PC-9 (cell line): Measurements from ENCODE around the gene DUSP22. TPM values are rescaled to one million over a fixed set of nuclear protein-coding genes. Genes with fewer than 3 reads are reported as not detected.

Source experiments
- BruUV-seq: library from RNA; stranded (reverse); fragments of 400-500 nt; replicated peaks from 2 replicates; lab custom pipeline; 2021; lab: Mats Ljungman, UMichigan
- CTCF ChIA-PET: fragments of 300-600 bp; sonication (Branson Sonifier 250); formaldehyde crosslinking; loops from one replicate; lab custom pipeline; 2022; ENCODE audit warnings: antibody characterized with exemption; lab: Charles Lee
- POLR2A ChIA-PET: fragments of 300-600 bp; sonication (Branson Sonifier 250); formaldehyde crosslinking; loops from one replicate; lab custom pipeline; 2022; ENCODE audit warnings: antibody characterized with exemption; ENCODE audit not compliant: unreplicated experiment; lab: Charles Lee
- DNase-seq, 2 experiments: peaks; one replicate each; pipeline versions ENCODE4 v3.0.0 to v3.0.0-alpha.2; 2015 to 2022; ENCODE audit warnings: mixed read lengths in 1 of 2
- H2AFZ ChIP-seq: fragments of 200-600 bp; sonication (generic); 2 replicates; pipeline ENCODE4 v1.8.1; 2017; ENCODE audit warnings: antibody characterized with exemption
- H3F3A ChIP-seq: fragments of 200-600 bp; sonication (generic); 2 replicates; pipeline ENCODE4 v1.8.1; 2017; ENCODE audit warnings: antibody characterized with exemption, mild to moderate bottlenecking, low read depth; ENCODE audit not compliant: insufficient read depth
- H3K27ac ChIP-seq: fragments of 200-600 bp; sonication (generic); 2 replicates; pipeline ENCODE4 v1.6.1; 2016; ENCODE audit warnings: mixed run types
- H3K27me3 ChIP-seq: fragments of 200-600 bp; sonication (generic); 2 replicates; pipeline ENCODE4 v1.6.1; 2016; ENCODE audit warnings: low read depth, mixed run types; ENCODE audit not compliant: insufficient read depth
- H3K36me3 ChIP-seq: fragments of 200-600 bp; sonication (generic); 2 replicates; pipeline ENCODE4 v1.6.1; 2016; ENCODE audit warnings: low read depth, mixed run types
- H3K4me1 ChIP-seq: fragments of 200-600 bp; sonication (generic); replicated peaks from 2 replicates; pipeline ENCODE4 v1.6.1; 2016; ENCODE audit warnings: mixed run types; ENCODE audit not compliant: insufficient read depth
- H3K4me2 ChIP-seq: fragments of 200-600 bp; sonication (generic); 2 replicates; pipeline ENCODE4 v1.6.1; 2017; ENCODE audit warnings: mixed run types
- H3K4me3 ChIP-seq: fragments of 200-600 bp; sonication (generic); 2 replicates; pipeline ENCODE4 v1.6.1; 2016; ENCODE audit warnings: mixed run types
- H3K79me2 ChIP-seq: fragments of 200-600 bp; sonication (generic); 2 replicates; pipeline ENCODE4 v1.6.1; 2017; ENCODE audit warnings: low read depth, mixed run types
- H3K9me2 ChIP-seq: fragments of 200-600 bp; sonication (generic); 2 replicates; pipeline ENCODE4 v1.8.1; 2017; ENCODE audit warnings: mild to moderate bottlenecking; ENCODE audit not compliant: insufficient read depth
- H3K9me3 ChIP-seq: fragments of 200-600 bp; sonication (generic); 2 replicates; pipeline ENCODE4 v1.8.1; 2016; ENCODE audit warnings: low read depth; ENCODE audit not compliant: insufficient read depth
- H4K20me1 ChIP-seq: fragments of 200-600 bp; sonication (generic); 2 replicates; pipeline ENCODE4 v1.8.1; 2017; ENCODE audit not compliant: insufficient read depth
- EZH2 ChIP-seq: fragments of 200-600 bp; sonication (generic); IDR thresholded peaks from 2 replicates; pipeline ENCODE4 v1.8.0; 2017; ENCODE audit warnings: antibody characterized with exemption, low read depth
- intact Hi-C: fragments of 100-400 bp; cut with micrococcal nuclease; formaldehyde crosslinking; loops from one replicate; pipeline ENCODE4 v1.10.0; 2022; ENCODE audit not compliant: unreplicated experiment
- total RNA-seq: library from RNA; stranded (reverse); gene quantifications from 2 replicates; pipeline ENCODE4 v1.2.3, GENCODE V29; 2021
- TF ChIP-seq, protein P1 (sequence below): fragments of 200-600 bp; sonication (generic); conservative IDR thresholded peaks from 2 replicates; pipeline ENCODE4 v1.6.1; 2017; ENCODE audit warnings: mixed run types, antibody characterized with exemption, mild to moderate bottlenecking, moderate library complexity

DUSP22 gene
- total RNA-seq, 1 experiment from 2014 or later = 25.5 TPM

DNA sequence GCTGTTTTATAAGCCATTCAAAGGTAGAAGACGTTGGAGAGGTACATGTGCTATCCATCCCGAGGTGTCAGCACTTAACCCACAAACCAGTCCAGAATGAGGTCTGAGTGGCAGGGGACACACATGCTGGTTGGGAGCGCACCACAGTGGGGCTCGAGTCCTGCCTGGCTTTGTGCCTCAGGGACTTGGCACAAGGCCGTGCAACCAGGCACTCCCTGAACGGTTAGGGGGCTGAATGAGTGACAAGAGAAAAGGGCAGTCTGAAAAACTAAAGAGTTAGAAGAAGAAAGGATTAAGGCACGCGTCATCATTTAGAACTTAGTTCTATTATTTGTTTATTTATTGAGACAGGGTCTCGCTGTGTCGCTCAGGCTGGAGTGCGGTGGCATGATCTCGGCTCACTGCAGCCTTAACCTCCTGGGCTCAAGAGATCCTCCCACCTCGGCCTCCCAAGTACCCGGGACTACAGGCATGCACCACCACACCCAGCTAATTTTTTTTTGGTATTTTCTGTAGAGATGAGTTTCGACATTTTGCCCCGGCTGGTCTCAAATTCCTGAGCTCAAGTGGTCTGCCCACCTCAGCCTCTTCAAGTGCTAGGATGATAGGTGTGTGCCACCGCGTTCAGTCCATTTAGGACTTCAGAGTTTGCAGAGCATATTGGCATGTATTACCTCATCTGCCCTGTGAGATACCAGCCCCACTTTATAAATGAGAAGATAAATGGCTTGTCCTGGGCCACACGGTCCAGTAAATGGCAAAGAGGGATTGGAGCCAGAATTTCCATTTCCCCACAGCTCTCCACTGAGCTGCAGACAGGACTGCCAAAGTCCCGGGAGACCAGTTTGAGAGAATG is 51.9 kb downstream of the DUSP22 start:
- Histone ChIP-seq H3K4me1 (no peaks in the 10 kb centered on the region), H3K36me3 (no peaks in the 10 kb centered on the region), H3K27me3 (peaks cover 81% of the 10 kb centered on the region), H3K79me2 (no peaks in the 10 kb centered on the region), H3K27ac (no peak overlapping the region), H3K9me2 (no peaks in the 10 kb centered on the region), H2AFZ (no peak overlapping the region), H3K4me2 (no peak overlapping the region), H3K9me3 (no peaks in the 10 kb centered on the region), H4K20me1 (no peaks in the 10 kb centered on the region; the same call in 1 of the 2 replicates), H3F3A (no peaks in the 10 kb centered on the region), H3K4me3 (no peak overlapping the region)
- TF ChIP-seq, protein P1, sequence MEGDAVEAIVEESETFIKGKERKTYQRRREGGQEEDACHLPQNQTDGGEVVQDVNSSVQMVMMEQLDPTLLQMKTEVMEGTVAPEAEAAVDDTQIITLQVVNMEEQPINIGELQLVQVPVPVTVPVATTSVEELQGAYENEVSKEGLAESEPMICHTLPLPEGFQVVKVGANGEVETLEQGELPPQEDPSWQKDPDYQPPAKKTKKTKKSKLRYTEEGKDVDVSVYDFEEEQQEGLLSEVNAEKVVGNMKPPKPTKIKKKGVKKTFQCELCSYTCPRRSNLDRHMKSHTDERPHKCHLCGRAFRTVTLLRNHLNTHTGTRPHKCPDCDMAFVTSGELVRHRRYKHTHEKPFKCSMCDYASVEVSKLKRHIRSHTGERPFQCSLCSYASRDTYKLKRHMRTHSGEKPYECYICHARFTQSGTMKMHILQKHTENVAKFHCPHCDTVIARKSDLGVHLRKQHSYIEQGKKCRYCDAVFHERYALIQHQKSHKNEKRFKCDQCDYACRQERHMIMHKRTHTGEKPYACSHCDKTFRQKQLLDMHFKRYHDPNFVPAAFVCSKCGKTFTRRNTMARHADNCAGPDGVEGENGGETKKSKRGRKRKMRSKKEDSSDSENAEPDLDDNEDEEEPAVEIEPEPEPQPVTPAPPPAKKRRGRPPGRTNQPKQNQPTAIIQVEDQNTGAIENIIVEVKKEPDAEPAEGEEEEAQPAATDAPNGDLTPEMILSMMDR = no peak
- no peak for TF ChIP-seq EZH2
- POLR2A ChIA-PET = no interaction called here
- no peak for DNase-seq
- no TSS peak for BruUV-seq
- intact Hi-C loops = no loop called here
- CTCF ChIA-PET = interaction anchor here (0.6 kb wide), 1 partner anchor 9 kb away, joined by 4 read pairs; no protein-coding TSS in a partner anchor

DNA sequence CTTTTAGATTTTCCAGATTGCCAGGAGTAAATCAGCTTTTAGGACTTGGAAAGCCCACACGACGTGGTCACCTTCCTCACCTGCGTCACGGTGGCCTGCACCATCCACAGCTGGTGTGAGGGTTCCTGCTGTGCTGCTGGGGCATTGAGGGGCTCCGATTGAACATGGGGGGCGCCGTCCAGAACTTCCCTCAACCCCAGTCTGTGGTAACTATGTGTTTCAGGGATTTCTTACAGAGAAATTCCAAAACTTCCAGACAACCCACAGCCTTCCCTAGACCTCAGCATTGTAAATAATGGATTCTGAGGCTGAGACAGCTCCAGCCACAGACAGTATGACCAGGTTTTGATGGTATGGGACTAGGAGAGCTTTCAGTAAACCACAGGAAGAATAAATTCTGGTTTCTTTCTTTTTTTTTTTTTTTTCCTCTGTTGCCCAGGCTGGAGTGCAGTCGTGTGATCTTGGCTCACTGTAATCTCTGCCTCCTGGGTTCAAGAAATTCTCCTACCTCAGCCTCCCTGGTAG is 52.6 kb downstream of the DUSP22 start:
- Histone ChIP-seq H4K20me1 (no peaks in the 10 kb centered on the region; the same call in 1 of the 2 replicates), H3K4me2 (no peak overlapping the region), H3K4me3 (no peak overlapping the region), H3K27me3 (peaks cover 84% of the 10 kb centered on the region), H3K36me3 (no peaks in the 10 kb centered on the region), H2AFZ (no peak overlapping the region), H3K9me2 (no peaks in the 10 kb centered on the region), H3K27ac (no peak overlapping the region), H3K9me3 (no peaks in the 10 kb centered on the region), H3F3A (no peaks in the 10 kb centered on the region), H3K4me1 (no peaks in the 10 kb centered on the region), H3K79me2 (no peaks in the 10 kb centered on the region)
- POLR2A ChIA-PET = no interaction called here
- intact Hi-C loops = no loop called here
- no peak for TF ChIP-seq EZH2
- TF ChIP-seq, protein P1 = no peak
- DNase-seq = no peak
- no TSS peak for BruUV-seq
- CTCF ChIA-PET = interaction anchor here (0.6 kb wide), 1 partner anchor 8 kb away, joined by 4 read pairs; no protein-coding TSS in a partner anchor

DNA sequence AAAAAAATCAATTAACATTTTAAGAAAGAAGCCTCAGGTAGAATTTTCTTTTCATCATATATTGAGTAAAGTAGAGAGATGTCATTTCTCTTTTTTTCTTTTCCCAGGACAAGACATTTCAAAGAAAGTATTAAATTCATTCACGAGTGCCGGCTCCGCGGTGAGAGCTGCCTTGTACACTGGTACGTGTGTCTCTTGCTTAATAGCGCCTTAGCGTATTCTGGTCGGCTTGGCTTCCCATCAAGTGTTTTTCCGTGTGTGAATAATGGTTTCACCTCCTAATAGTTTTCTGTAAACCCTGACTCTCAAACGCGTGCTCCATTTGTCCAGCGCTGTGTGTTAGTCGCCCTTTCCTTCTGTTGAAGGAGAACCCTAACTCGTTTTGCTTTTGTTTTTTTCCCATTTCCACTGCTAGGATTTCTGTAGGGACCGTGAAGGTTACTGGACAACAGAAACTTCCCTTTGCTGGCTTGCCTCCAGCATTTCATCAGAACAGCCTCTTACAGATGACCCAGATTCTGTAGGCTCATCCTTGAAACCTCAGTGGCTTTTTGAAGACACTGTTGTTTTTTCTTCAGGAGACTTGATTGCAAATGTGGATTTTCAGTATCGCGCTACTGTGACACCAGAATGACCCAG is 53.6 kb downstream of the DUSP22 start:
- POLR2A ChIA-PET = no interaction called here
- TF ChIP-seq EZH2 = no peak
- TF ChIP-seq, protein P1 = no peak
- no peaks in the 10 kb centered on the region for H3F3A ChIP-seq
- CTCF ChIA-PET = no interaction called here
- DNase-seq = no peak
- no peaks in the 10 kb centered on the region for H3K9me3 ChIP-seq
- H2AFZ ChIP-seq = no peak overlapping the region
- no peak overlapping the region for H3K27ac ChIP-seq
- intact Hi-C loops = no loop called here
- no peak overlapping the region for H3K4me3 ChIP-seq
- H3K4me1 ChIP-seq = no peaks in the 10 kb centered on the region
- H3K79me2 ChIP-seq = no peaks in the 10 kb centered on the region
- H3K36me3 ChIP-seq = no peaks in the 10 kb centered on the region
- BruUV-seq = no TSS peak
- no peaks in the 10 kb centered on the region for H3K9me2 ChIP-seq
- peaks cover 90% of the 10 kb centered on the region for H3K27me3 ChIP-seq
- H3K4me2 ChIP-seq = no peak overlapping the region
- no peaks in the 10 kb centered on the region; the same call in 1 of the 2 replicates for H4K20me1 ChIP-seq
